OCI-LY7 (cell line): ENCODE data around the gene ALDOB. TPM values are rescaled to one million over a fixed set of nuclear protein-coding genes. Genes with fewer than 3 reads are reported as not detected.

ENCODE experiments used
- BruUV-seq: library from RNA; stranded (reverse); fragments of 400-500 nt; replicated peaks from 2 replicates; lab custom pipeline; 2021; lab: Mats Ljungman, UMichigan
- CTCF ChIA-PET: fragments of 300-600 bp; sonication (Branson Sonifier 250); formaldehyde crosslinking; loops from one replicate; lab custom pipeline; 2022; ENCODE audit warnings: antibody characterized with exemption; ENCODE audit not compliant: unreplicated experiment; lab: Charles Lee
- POLR2A ChIA-PET: fragments of 300-600 bp; sonication (Branson Sonifier 250); formaldehyde crosslinking; loops from one replicate; lab custom pipeline; 2022; ENCODE audit warnings: antibody characterized with exemption; lab: Charles Lee
- DNase-seq: peaks from one replicate; pipeline ENCODE4 v3.0.0-alpha.2; 2015; ENCODE audit warnings: low spot score
- H2AFZ ChIP-seq: fragments of 200-600 bp; sonication (generic), shearing (Covaris generic); 2 replicates; pipeline ENCODE4 v1.6.1; 2014; ENCODE audit warnings: mild to moderate bottlenecking, antibody characterized with exemption, low read length, moderate library complexity
- H3K27ac ChIP-seq: fragments of 200-600 bp; sonication (generic); 2 replicates; pipeline ENCODE4 v1.5.1; 2014; ENCODE audit warnings: mixed run types, low read depth, mild to moderate bottlenecking, moderate library complexity, low read length, inconsistent platforms; ENCODE audit not compliant: poor library complexity, severe bottlenecking
- H3K36me3 ChIP-seq: fragments of 200-600 bp; sonication (generic); 2 replicates; pipeline ENCODE4 v1.6.1; 2014; ENCODE audit warnings: mild to moderate bottlenecking, antibody characterized with exemption, low read length, moderate library complexity, mixed read lengths; ENCODE audit not compliant: insufficient read depth
- H3K4me1 ChIP-seq: fragments of 200-600 bp; sonication (generic); 2 replicates; pipeline ENCODE4 v1.5.1; 2014; ENCODE audit warnings: mild to moderate bottlenecking, low read length; ENCODE audit not compliant: insufficient read depth, poor library complexity, severe bottlenecking
- H3K4me2 ChIP-seq: fragments of 200-600 bp; sonication (generic); 2 replicates; pipeline ENCODE4 v1.6.1; 2014; ENCODE audit warnings: mild to moderate bottlenecking, low read length
- H3K4me3 ChIP-seq: fragments of 200-600 bp; sonication (generic); 2 replicates; pipeline ENCODE4 v1.5.1; 2014; ENCODE audit warnings: mild to moderate bottlenecking, low read depth, low read length; ENCODE audit not compliant: poor library complexity, severe bottlenecking
- H3K79me2 ChIP-seq: fragments of 200-600 bp; sonication (generic); 2 replicates; pipeline ENCODE4 v1.6.1; 2016; ENCODE audit warnings: low read depth, mild to moderate bottlenecking, low read length, moderate library complexity, mixed read lengths; ENCODE audit not compliant: insufficient read depth
- H3K9me2 ChIP-seq: fragments of 200-600 bp; sonication (generic); 2 replicates; pipeline ENCODE4 v1.6.1; 2016; ENCODE audit warnings: mild to moderate bottlenecking, low read length, mixed read lengths; ENCODE audit not compliant: insufficient read depth
- H3K9me3 ChIP-seq: fragments of 200-600 bp; sonication (generic); 2 replicates; pipeline ENCODE4 v1.6.1; 2014; ENCODE audit warnings: mild to moderate bottlenecking, mixed run types, low read length, mixed read lengths
- H4K20me1 ChIP-seq: fragments of 200-600 bp; sonication (generic); 2 replicates; pipeline ENCODE4 v1.6.1; 2014; ENCODE audit warnings: mild to moderate bottlenecking, antibody characterized with exemption, low read length, moderate library complexity, mixed read lengths; ENCODE audit not compliant: insufficient read depth
- EZH2phosphoT487 ChIP-seq: fragments of 200-600 bp; sonication (generic); IDR thresholded peaks from 2 replicates; pipeline ENCODE4 v1.6.1; 2018; ENCODE audit warnings: low read depth, borderline replicate concordance, mild to moderate bottlenecking, mixed run types, antibody characterized with exemption, low read length, moderate library complexity, mixed read lengths
- intact Hi-C: fragments of 100-400 bp; cut with micrococcal nuclease; formaldehyde crosslinking; loops from one replicate; pipeline ENCODE4 v1.10.0; 2022; ENCODE audit not compliant: unreplicated experiment
- total RNA-seq, 2 experiments: library from RNA; depleted of rRNA in 1 of 2; stranded (reverse); fragments of >200 nt in 1 of 2; shearing (Covaris generic) in 1 of 2; gene quantifications; 2 replicates each; pipeline ENCODE4 v1.2.3, GENCODE V29; 2014 to 2022
- TF ChIP-seq, protein P1 (sequence below): fragments of 200-600 bp; sonication (generic); conservative IDR thresholded peaks from 2 replicates; pipeline ENCODE4 v1.5.1; 2014; ENCODE audit warnings: mild to moderate bottlenecking, antibody characterized with exemption, low read length, moderate library complexity, mixed read lengths

Gene ALDOB
- total RNA-seq, 2 experiments from 2014 or later, result not detected

DNA sequence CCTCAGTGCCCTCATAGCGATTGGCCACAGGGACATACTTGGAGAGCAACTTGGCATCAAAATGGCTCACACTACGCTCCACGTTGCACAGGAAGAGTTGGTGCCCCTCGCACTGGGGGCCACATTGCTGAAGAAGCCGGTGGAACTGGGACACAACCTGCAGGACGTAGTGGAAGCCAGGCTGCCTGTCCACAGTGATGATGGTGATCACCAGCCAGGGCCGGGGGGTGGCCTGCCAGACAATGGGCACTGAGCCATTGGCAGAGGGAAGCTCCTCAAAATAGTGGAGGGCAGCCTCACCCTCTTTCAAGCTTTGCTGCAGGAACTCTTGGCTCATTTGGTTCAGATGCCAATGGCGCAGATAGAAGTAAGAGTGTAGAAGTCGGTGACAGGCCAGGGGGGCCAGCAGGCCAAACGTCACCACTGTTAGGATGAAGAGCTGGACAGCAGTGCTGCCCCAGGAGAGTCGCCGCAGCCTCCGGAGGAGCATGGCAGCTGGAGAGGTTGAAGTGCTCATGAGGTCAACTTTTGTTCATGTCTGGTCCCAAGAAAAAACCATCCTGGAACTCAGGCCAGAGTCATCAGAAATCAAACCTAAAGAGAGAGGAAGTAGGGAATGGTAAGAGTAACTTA lies 41.1 kb upstream of the ALDOB start:
- no TSS peak for BruUV-seq
- TF ChIP-seq, protein P1, sequence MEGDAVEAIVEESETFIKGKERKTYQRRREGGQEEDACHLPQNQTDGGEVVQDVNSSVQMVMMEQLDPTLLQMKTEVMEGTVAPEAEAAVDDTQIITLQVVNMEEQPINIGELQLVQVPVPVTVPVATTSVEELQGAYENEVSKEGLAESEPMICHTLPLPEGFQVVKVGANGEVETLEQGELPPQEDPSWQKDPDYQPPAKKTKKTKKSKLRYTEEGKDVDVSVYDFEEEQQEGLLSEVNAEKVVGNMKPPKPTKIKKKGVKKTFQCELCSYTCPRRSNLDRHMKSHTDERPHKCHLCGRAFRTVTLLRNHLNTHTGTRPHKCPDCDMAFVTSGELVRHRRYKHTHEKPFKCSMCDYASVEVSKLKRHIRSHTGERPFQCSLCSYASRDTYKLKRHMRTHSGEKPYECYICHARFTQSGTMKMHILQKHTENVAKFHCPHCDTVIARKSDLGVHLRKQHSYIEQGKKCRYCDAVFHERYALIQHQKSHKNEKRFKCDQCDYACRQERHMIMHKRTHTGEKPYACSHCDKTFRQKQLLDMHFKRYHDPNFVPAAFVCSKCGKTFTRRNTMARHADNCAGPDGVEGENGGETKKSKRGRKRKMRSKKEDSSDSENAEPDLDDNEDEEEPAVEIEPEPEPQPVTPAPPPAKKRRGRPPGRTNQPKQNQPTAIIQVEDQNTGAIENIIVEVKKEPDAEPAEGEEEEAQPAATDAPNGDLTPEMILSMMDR, result no peak
- TF ChIP-seq EZH2phosphoT487, result no peak

DNA sequence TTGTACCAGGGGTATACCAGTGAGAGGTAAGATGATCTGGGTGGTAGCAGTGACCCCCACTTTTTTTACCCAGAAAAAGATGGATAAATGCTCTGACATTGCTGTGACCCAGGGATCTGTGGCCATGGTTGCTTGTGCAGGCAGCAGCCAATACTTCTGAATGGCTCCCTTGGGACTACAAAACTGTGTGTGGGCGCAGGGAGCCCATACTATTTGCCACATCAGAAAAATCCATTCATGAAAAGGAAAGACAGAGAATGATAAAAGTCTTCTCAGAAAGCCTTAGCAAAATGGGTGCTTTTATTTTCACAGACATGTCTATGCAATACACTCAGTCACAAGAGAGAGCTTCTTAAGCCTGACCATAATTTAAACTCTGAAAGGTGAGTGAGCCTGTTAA lies 37.3 kb upstream of the ALDOB start:
- Histone ChIP-seq H3K4me3 (no peak overlapping the region), H4K20me1 (no peaks in the 10 kb centered on the region), H3K36me3 (no peaks in the 10 kb centered on the region), H2AFZ (no peak overlapping the region), H3K27ac (no peak overlapping the region), H3K9me3 (no peaks in the 10 kb centered on the region), H3K9me2 (no peaks in the 10 kb centered on the region), H3K4me2 (no peak overlapping the region), H3K4me1 (no peaks in the 10 kb centered on the region), H3K79me2 (no peaks in the 10 kb centered on the region)
- CTCF ChIA-PET, result no interaction called here
- no TSS peak for BruUV-seq
- intact Hi-C loops, result no loop called here
- TF ChIP-seq, protein P1, result no peak
- TF ChIP-seq EZH2phosphoT487, result no peak
- POLR2A ChIA-PET, result no interaction called here
- DNase-seq, result no peak

More for the DNA sequence above, 41.1 kb upstream of the ALDOB start:
- no peak for DNase-seq
- H3K27ac ChIP-seq, result no peak overlapping the region
- ChIA-PET POLR2A (no interaction called here), CTCF (no interaction called here)
- H3K9me3 ChIP-seq, result no peaks in the 10 kb centered on the region
- H3K4me3 ChIP-seq, result no peak overlapping the region
- H3K4me1 ChIP-seq, result no peaks in the 10 kb centered on the region
- no peaks in the 10 kb centered on the region for H3K36me3 ChIP-seq
- intact Hi-C loops, result no loop called here
- no peak overlapping the region for H3K4me2 ChIP-seq
- H3K79me2 ChIP-seq, result no peaks in the 10 kb centered on the region
- no peaks in the 10 kb centered on the region for H3K9me2 ChIP-seq
- no peak overlapping the region for H2AFZ ChIP-seq
- no peaks in the 10 kb centered on the region for H4K20me1 ChIP-seq

DNA sequence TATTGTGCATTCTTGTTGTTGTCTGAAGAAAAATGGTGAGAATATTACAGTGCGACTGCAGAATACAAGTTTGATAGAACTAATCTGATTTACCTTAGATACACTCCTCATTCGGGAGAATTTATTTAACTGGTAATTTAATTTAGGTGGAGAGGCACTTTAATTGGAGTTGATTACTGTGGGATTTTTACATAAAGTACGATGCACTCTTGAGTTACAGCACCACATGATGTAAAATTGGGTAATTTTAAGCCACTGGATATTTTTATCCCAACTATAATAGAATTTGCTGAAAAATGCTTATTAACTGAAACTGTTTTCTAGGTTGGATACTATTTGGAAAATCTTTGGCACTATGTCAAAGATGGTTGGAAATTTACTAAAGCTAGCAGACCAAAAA lies 35.4 kb upstream of the ALDOB start:
- Histone ChIP-seq H3K27ac (no peak overlapping the region), H3K36me3 (no peaks in the 10 kb centered on the region), H3K4me3 (no peak overlapping the region), H3K4me1 (no peaks in the 10 kb centered on the region), H2AFZ (no peak overlapping the region), H3K9me3 (no peaks in the 10 kb centered on the region), H4K20me1 (no peaks in the 10 kb centered on the region), H3K9me2 (no peaks in the 10 kb centered on the region), H3K79me2 (no peaks in the 10 kb centered on the region), H3K4me2 (no peak overlapping the region)
- no TSS peak for BruUV-seq
- CTCF ChIA-PET, result no interaction called here
- POLR2A ChIA-PET, result interaction anchor here (0.6 to 0.8 kb wide), 2 partner anchors 15 to 642 kb away, joined by 3 to 5 read pairs; no protein-coding TSS in a partner anchor
- no peak for DNase-seq
- TF ChIP-seq, protein P1, result no peak
- TF ChIP-seq EZH2phosphoT487, result no peak
- intact Hi-C loops, result no loop called here
